ENCODE data around the gene UBE2Q1.

UBE2Q1 gene

DNA sequence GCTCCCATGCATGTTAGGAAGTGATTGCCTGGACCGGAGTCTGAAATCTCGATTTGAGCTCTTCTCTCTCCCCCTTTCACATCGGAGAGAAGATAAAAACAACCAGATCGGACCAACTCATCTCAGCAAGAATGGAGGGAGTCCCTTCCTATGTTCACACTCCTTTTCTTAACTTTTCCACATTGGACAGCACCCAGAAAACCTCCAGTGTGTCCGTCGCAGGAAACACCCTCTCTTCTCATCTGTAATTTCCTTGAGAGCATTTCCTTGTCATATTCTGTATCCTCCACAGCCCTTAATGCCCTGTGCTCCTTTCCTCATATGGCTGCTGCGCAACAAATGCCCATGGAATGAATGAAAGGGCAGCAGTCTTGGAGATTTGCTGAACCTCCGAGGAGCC, 57.9 kb downstream of the UBE2Q1 start:
- no peak for DNase-seq (ENCODE audit: low read depth)

GRCh38 chr1:154499446-154499845, 59.0 kb downstream of the UBE2Q1 start:
- H3K4me3 ChIP-seq (ENCODE audit: low read depth, low read length): no peak overlapping the region
- TF ChIP-seq CTCF (conservative IDR thresholded peaks at IDR 0.05; ENCODE audit: low read depth, low read length): no peak

More for the DNA sequence above, 57.9 kb downstream of the UBE2Q1 start:
- no peak for TF ChIP-seq CTCF (conservative IDR thresholded peaks at IDR 0.05; ENCODE audit: low read depth, low read length)
- no peak overlapping the region for H3K4me3 ChIP-seq (ENCODE audit: low read depth, low read length)

More at GRCh38 chr1:154499446-154499845, 59.0 kb downstream of the UBE2Q1 start:
- DNase-seq (ENCODE audit: low read depth): no peak

Data from choroid plexus epithelial cell (primary cell).